Activated CD4-positive, alpha-beta T cell treated with anti-CD3 and anti-CD28 coated beads, Interleukin-2, amount 10 ng/mL, durations not matched to agents 7 days and 5 days (primary cell): Measurements from ENCODE around the gene TSFM. TPM values are rescaled to one million over a fixed set of nuclear protein-coding genes. Genes with fewer than 3 reads are reported as not detected.

Source experiments
- CTCF ChIA-PET: fragments of 350-600 bp; sonication (Branson Sonifier 250); formaldehyde crosslinking; loops from one replicate; lab custom pipeline; 2021; ENCODE audit warnings: antibody characterized with exemption; lab: Charles Lee
- POLR2A ChIA-PET: fragments of 350-600 bp; sonication (Branson Sonifier 250); formaldehyde crosslinking; loops from one replicate; lab custom pipeline; 2021; ENCODE audit warnings: antibody characterized with exemption; lab: Charles Lee
- DNase-seq: peaks from one replicate; pipeline ENCODE4 v3.0.0-alpha.2; 2020
- H3K27ac Mint-ChIP-seq: one replicate; pipeline ENCODE4 v1.8.0; 2021; ENCODE audit warnings: mild to moderate bottlenecking, moderate library complexity, mixed read lengths
- H3K27me3 Mint-ChIP-seq: one replicate; pipeline ENCODE4 v1.8.0; 2021; ENCODE audit warnings: mixed read lengths
- H3K36me3 Mint-ChIP-seq: one replicate; pipeline ENCODE4 v1.8.0; 2021; ENCODE audit warnings: low read depth, mixed read lengths
- H3K4me1 Mint-ChIP-seq: one replicate; pipeline ENCODE4 v1.8.0; 2021; ENCODE audit warnings: mixed read lengths
- H3K4me3 Mint-ChIP-seq: one replicate; pipeline ENCODE4 v1.8.0; 2021; ENCODE audit warnings: mild to moderate bottlenecking, moderate library complexity, mixed read lengths
- H3K9me3 Mint-ChIP-seq: one replicate; pipeline ENCODE4 v1.8.0; 2021; ENCODE audit warnings: mixed read lengths
- total RNA-seq, 2 experiments: library from RNA; stranded (reverse); gene quantifications; one replicate each; pipeline ENCODE4 v1.2.3, GENCODE V29; 2021

TSFM gene
- total RNA-seq, 2 experiments from 2014 or later: 23.6 to 29.7 TPM

DNA sequence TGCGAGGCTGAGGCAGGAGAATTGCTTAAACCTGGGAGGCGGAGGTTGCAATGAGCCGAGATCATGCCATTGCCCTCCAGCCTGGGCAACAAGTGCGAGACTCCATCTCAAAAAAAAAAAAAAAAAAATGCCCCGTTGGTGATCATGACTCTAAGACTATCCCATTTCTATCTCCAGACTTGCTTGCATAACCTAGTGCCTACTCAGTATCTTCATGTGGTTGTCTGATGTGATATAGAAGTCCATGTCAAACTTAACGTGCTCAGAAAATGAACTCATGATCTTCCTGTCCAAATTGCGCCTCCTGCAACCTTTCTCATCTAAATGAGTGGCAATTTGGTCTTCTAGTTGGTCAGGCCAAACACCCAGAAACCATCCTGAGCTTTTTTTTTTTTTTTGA, 4.7 kb upstream of the TSFM start:
- DNase-seq: no peak
- no peaks in the 10 kb centered on the region for H3K27me3 Mint-ChIP-seq
- CTCF ChIA-PET: interaction anchor here (0.7 to 1.0 kb wide), 3 partner anchors 9 to 128 kb away, joined by 3 to 4 read pairs (median 3); no protein-coding TSS in a partner anchor
- H3K4me3 Mint-ChIP-seq: no peak overlapping the region
- peaks cover 41% of the 10 kb centered on the region for H3K4me1 Mint-ChIP-seq
- POLR2A ChIA-PET: no interaction called here
- peaks cover 3% of the 10 kb centered on the region for H3K36me3 Mint-ChIP-seq
- no peak overlapping the region for H3K27ac Mint-ChIP-seq
- peaks cover 3% of the 10 kb centered on the region for H3K9me3 Mint-ChIP-seq

DNA sequence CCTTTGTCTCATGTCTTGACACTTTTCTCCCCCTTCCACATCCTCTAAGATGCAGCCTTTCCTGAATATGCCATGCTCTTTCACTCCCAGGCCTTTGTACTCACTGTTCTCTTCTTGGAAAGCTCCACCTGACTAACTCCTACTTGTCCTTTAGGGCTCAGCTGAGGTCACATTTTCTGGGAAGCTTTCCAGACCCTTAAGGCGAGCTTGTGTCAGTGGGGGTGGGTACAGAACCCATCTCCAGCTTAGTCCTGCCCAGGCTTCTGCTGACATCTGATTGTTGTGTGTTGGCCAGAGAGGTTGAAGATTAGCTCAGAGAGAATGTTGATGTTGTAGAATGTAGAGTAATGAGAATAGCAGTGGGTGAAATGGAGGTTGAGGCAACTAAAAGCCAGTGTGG, 2.9 kb upstream of the TSFM start:
- H3K4me1 Mint-ChIP-seq: peaks cover 42% of the 10 kb centered on the region
- peak overlapping the region; percentile 7 for H3K27ac Mint-ChIP-seq
- DNase-seq: no peak
- peaks cover 3% of the 10 kb centered on the region for H3K9me3 Mint-ChIP-seq
- H3K36me3 Mint-ChIP-seq: peaks cover 5% of the 10 kb centered on the region
- no peaks in the 10 kb centered on the region for H3K27me3 Mint-ChIP-seq
- ChIA-PET POLR2A (no interaction called here), CTCF (interaction anchor here (0.7 to 1.2 kb wide), 3 partner anchors 23 to 126 kb away, joined by 3 read pairs; no protein-coding TSS in a partner anchor)
- no peak overlapping the region for H3K4me3 Mint-ChIP-seq

DNA sequence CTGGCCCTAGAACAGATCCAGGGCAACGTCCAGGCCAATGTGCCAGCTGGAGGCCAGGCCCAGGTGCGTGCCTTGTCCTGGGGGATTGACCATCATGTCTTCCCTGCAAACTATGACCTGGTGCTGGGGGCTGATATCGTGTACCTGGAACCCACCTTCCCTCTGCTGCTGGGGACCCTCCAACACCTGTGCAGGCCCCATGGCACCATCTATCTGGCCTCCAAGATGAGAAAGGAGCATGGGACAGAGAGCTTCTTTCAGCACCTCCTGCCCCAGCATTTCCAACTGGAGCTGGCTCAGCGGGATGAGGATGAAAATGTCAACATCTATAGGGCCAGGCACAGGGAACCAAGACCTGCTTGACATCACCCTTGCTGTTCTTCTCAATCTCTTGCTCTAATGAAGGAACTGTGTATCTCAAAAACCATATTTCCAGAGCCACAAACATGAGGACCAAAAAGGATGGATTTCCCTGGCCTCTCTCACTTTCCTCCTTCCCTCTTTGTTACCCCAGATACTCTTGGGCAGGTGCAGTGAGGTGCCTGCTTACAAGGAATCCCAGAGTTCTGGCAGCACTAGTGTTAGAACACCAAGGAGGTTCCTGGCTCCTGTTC, 2.2 kb upstream of the TSFM start:
- POLR2A ChIA-PET: no interaction called here

GRCh38 chr12:57781244-57781643, 1.3 kb upstream of the TSFM start:
- Mint-ChIP-seq H3K27ac (peak overlapping the region; percentile 96), H3K27me3 (no peaks in the 10 kb centered on the region), H3K4me1 (peaks cover 42% of the 10 kb centered on the region), H3K4me3 (no peak overlapping the region), H3K36me3 (peaks cover 5% of the 10 kb centered on the region), H3K9me3 (peaks cover 3% of the 10 kb centered on the region)
- ChIA-PET CTCF (interaction anchor here (0.9 to 2.5 kb wide), 6 partner anchors 9 to 124 kb away, joined by 3 to 9 read pairs (median 6); partner anchors contain the start of genes CYP27B1, EEF1AKMT3 and METTL1), POLR2A (no interaction called here)
- no peak for DNase-seq

More for the DNA sequence above, 2.2 kb upstream of the TSFM start:
- H3K27me3 Mint-ChIP-seq: no peaks in the 10 kb centered on the region
- peak overlapping the region; percentile 96 for H3K27ac Mint-ChIP-seq
- H3K4me1 Mint-ChIP-seq: peaks cover 42% of the 10 kb centered on the region
- H3K36me3 Mint-ChIP-seq: peaks cover 5% of the 10 kb centered on the region
- H3K9me3 Mint-ChIP-seq: peaks cover 3% of the 10 kb centered on the region
- DNase-seq: no peak
- H3K4me3 Mint-ChIP-seq: no peak overlapping the region
- CTCF ChIA-PET: interaction anchor here (1.2 to 1.6 kb wide), 4 partner anchors 8 to 125 kb away, joined by 3 to 8 read pairs (median 3); partner anchors contain the start of genes EEF1AKMT3 and METTL1

GRCh38 chr12:57781801-57782200, 786 bp upstream of the TSFM start:
- Mint-ChIP-seq H3K9me3 (peaks cover 3% of the 10 kb centered on the region), H3K4me1 (peaks cover 42% of the 10 kb centered on the region), H3K27me3 (no peaks in the 10 kb centered on the region), H3K27ac (peak overlapping the region; percentile 96), H3K4me3 (no peak overlapping the region), H3K36me3 (peaks cover 9% of the 10 kb centered on the region)
- DNase-seq: no peak
- ChIA-PET POLR2A (no interaction called here), CTCF (interaction anchor here (0.9 to 2.5 kb wide), 6 partner anchors 10 to 124 kb away, joined by 3 to 9 read pairs (median 6); partner anchors contain the start of genes CYP27B1, EEF1AKMT3 and METTL1)

DNA sequence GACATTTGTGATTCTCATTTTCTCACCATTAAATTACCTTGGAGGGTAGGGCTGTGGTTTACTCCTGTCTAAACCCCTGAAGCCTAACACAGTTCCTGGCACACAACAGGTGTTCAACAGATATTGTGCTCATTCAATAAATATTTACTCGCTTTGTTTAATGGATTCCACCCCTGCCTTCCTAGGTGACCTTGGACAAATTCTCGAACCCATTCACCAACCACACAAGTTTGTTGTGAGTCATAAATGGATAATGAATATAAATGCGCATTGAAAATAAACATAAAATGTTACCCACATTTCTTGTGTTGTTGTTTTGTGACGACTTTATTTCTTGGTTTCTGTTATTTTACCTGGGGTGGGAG, 362 bp upstream of the TSFM start:
- H3K27ac Mint-ChIP-seq: peak overlapping the region; percentile 96
- no peaks in the 10 kb centered on the region for H3K27me3 Mint-ChIP-seq
- peak overlapping the region; percentile 99 for H3K4me3 Mint-ChIP-seq
- H3K9me3 Mint-ChIP-seq: peaks cover 3% of the 10 kb centered on the region
- POLR2A ChIA-PET: no interaction called here
- peaks cover 11% of the 10 kb centered on the region for H3K36me3 Mint-ChIP-seq
- peaks cover 42% of the 10 kb centered on the region for H3K4me1 Mint-ChIP-seq
- CTCF ChIA-PET: interaction anchor here (1.0 to 2.5 kb wide), 13 partner anchors 8 to 171 kb away, joined by 3 to 14 read pairs (median 6); partner anchors contain the start of genes AVIL, CYP27B1, EEF1AKMT3 and METTL1
- no peak for DNase-seq

GRCh38 chr12:57783466-57783801, 847 bp downstream of the TSFM start:
- H3K27me3 Mint-ChIP-seq: no peaks in the 10 kb centered on the region
- peak overlapping the region; percentile 96 for H3K27ac Mint-ChIP-seq
- H3K4me1 Mint-ChIP-seq: peaks cover 42% of the 10 kb centered on the region
- CTCF ChIA-PET: interaction anchor here (0.6 to 2.5 kb wide), 19 partner anchors 9 to 1145 kb away, joined by 3 to 14 read pairs (median 4); partner anchors contain the start of genes AVIL, EEF1AKMT3 and METTL1
- peak overlapping the region; percentile 99 for H3K4me3 Mint-ChIP-seq
- DNase-seq: no peak
- POLR2A ChIA-PET: no interaction called here
- peaks cover 3% of the 10 kb centered on the region for H3K9me3 Mint-ChIP-seq
- H3K36me3 Mint-ChIP-seq: peaks cover 17% of the 10 kb centered on the region

- Mint-ChIP-seq H3K27me3 (no peaks in the 10 kb centered on the region), H3K36me3 (peaks cover 19% of the 10 kb centered on the region), H3K27ac (peak overlapping the region; percentile 58), H3K9me3 (peaks cover 3% of the 10 kb centered on the region), H3K4me3 (peak overlapping the region; percentile 64), H3K4me1 (peaks cover 42% of the 10 kb centered on the region)
- POLR2A ChIA-PET: no interaction called here
- CTCF ChIA-PET: interaction anchor here (0.6 to 2.3 kb wide), 6 partner anchors 9 to 1145 kb away, joined by 4 to 14 read pairs (median 6); partner anchors contain the start of gene AVIL
- DNase-seq: no peak
Observed at GRCh38 chr12:57783861-57784260, 1.3 kb downstream of the TSFM start.

DNA sequence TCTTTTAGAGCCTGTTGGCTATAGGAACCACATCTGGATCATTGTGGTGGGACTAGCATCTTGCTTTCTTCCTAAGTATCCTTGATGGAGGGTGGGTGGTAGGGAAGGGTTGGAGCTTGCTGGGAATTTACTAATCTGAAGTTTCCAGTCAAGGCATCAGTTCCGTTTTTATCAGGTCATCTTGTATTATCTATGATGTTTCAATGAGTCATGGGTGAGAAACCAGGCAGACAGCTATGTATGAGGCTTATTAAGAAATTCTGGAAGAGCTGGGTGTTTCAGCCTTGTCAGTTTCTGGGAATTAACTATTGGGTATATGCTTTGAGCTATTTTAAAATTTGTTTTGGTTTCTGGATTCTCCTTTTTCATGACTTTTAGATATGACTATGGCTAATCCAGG, 11.3 kb downstream of the TSFM start:
- Mint-ChIP-seq H3K27me3 (no peaks in the 10 kb centered on the region), H3K4me1 (peaks cover 4% of the 10 kb centered on the region), H3K9me3 (no peaks in the 10 kb centered on the region), H3K4me3 (no peak overlapping the region), H3K36me3 (peaks cover 46% of the 10 kb centered on the region), H3K27ac (no peak overlapping the region)
- CTCF ChIA-PET: interaction anchor here (0.7 to 3.1 kb wide), 5 partner anchors 8 to 180 kb away, joined by 3 to 14 read pairs (median 3); partner anchors contain the start of gene TSFM
- POLR2A ChIA-PET: no interaction called here
- no peak for DNase-seq

- H3K4me3 Mint-ChIP-seq: no peak overlapping the region
- peaks cover 43% of the 10 kb centered on the region for H3K36me3 Mint-ChIP-seq
- DNase-seq: no peak
- CTCF ChIA-PET: interaction anchor here (2.7 kb wide), 1 partner anchor 8 kb away, joined by 7 read pairs; no protein-coding TSS in a partner anchor
- peaks cover 4% of the 10 kb centered on the region for H3K4me1 Mint-ChIP-seq
- POLR2A ChIA-PET: no interaction called here
- H3K9me3 Mint-ChIP-seq: no peaks in the 10 kb centered on the region
- no peaks in the 10 kb centered on the region for H3K27me3 Mint-ChIP-seq
- H3K27ac Mint-ChIP-seq: no peak overlapping the region
Observed at GRCh38 chr12:57795354-57795753, 12.8 kb downstream of the TSFM start.

DNA sequence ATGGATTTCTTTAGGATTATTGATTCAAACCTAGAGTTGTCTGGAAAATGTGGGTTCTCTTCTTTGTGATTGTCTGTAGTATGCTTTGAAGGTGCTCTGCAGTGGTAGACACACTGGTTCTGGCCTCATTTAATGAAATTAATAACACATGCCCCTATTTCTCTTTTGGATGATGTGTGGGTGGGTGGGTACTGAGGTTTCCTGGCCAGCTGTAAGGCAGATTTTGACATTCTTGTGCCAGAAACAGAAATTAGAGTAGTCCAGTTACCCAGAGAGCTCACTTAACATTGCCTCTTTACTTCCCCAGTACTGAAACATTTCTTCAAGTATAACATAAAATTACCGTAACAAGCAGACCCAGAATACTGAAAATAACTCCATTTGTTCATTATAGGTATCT, 14.4 kb downstream of the TSFM start:
- no peaks in the 10 kb centered on the region for H3K9me3 Mint-ChIP-seq
- DNase-seq: no peak
- H3K27me3 Mint-ChIP-seq: no peaks in the 10 kb centered on the region
- no peak overlapping the region for H3K27ac Mint-ChIP-seq
- no peak overlapping the region for H3K4me3 Mint-ChIP-seq
- ChIA-PET CTCF (interaction anchor here (1.6 to 2.7 kb wide), 3 partner anchors 10 to 16 kb away, joined by 3 to 9 read pairs (median 7); partner anchors contain the start of gene TSFM), POLR2A (no interaction called here)
- H3K4me1 Mint-ChIP-seq: peaks cover 3% of the 10 kb centered on the region
- peaks cover 41% of the 10 kb centered on the region for H3K36me3 Mint-ChIP-seq

- Mint-ChIP-seq H3K4me1 (peaks cover 1% of the 10 kb centered on the region), H3K27ac (no peak overlapping the region), H3K27me3 (no peaks in the 10 kb centered on the region), H3K9me3 (no peaks in the 10 kb centered on the region), H3K36me3 (peaks cover 35% of the 10 kb centered on the region), H3K4me3 (no peak overlapping the region)
- CTCF ChIA-PET: interaction anchor here (1.8 to 2.7 kb wide), 3 partner anchors 11 to 16 kb away, joined by 5 to 9 read pairs (median 7); partner anchors contain the start of gene TSFM
- DNase-seq: no peak
- POLR2A ChIA-PET: no interaction called here
Observed at GRCh38 chr12:57797933-57798332, 15.3 kb downstream of the TSFM start.

DNA sequence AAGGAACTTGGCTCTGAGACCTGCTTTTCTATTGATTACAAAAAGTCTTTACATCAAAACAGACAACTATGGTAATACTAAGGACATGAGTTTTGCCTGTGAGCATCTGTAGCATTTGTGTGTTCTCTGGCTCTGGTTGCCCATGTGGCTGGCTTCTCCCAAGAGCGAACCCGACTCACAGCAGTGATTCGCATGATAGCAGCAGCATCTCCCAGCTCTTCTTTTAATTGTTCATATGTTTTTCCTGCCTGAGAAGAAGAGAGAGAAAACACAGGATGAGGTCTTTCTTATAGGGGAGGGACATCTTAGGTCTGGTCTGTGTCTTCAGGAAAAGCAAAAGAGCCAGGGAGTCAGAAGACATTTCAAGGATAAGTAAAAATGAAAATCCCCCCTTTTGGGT, 18.4 kb downstream of the TSFM start:
- Mint-ChIP-seq H3K36me3 (peaks cover 17% of the 10 kb centered on the region), H3K27ac (no peak overlapping the region), H3K9me3 (no peaks in the 10 kb centered on the region), H3K27me3 (no peaks in the 10 kb centered on the region), H3K4me1 (no peaks in the 10 kb centered on the region), H3K4me3 (no peak overlapping the region)
- no peak for DNase-seq
- ChIA-PET POLR2A (no interaction called here), CTCF (interaction anchor here (1.0 to 3.1 kb wide), 4 partner anchors 8 to 104 kb away, joined by 3 to 27 read pairs (median 4); no protein-coding TSS in a partner anchor)
